Psoas muscle (tissue), 8 donors: ENCODE results near the gene TNFAIP2. TPM values are rescaled to one million over a fixed set of nuclear protein-coding genes. Genes with fewer than 3 reads are reported as not detected.

ENCODE experiments used
- ATAC-seq, 4 donors: fragments of 200-7000 bp; cut with Tn5 transposase; one replicate each; pipeline ENCODE4 v1.9.1; 2020; ENCODE audit warnings: moderate library complexity in 3 of 4, mild to moderate bottlenecking in 2 of 4
- DNase-seq, 2 donors: peaks; one replicate each; pipeline ENCODE4 v3.0.0-alpha.2; 2020
- H3K27ac ChIP-seq: fragments of 200-600 bp; one replicate; pipeline ENCODE4 v1.8.0; 2022
- H3K27me3 ChIP-seq, 3 donors: fragments of 200-600 bp in 1 of 3; one replicate each; pipeline versions ENCODE4 v1.6.1 to v1.8.0; 2013 to 2022; ENCODE audit warnings: low read length in 2 of 3, mild to moderate bottlenecking in 2 of 3, moderate library complexity in 1 of 3; ENCODE audit not compliant: insufficient read depth in 3 of 3
- H3K36me3 ChIP-seq, 2 donors: fragments of 200-600 bp in 1 of 2; one replicate each; pipeline versions ENCODE4 v1.6.1 to v1.8.0; 2013 to 2022; ENCODE audit warnings: low read depth in 1 of 2, mild to moderate bottlenecking in 1 of 2, moderate library complexity in 1 of 2; ENCODE audit not compliant: insufficient read depth in 1 of 2
- H3K4me1 ChIP-seq: fragments of 200-600 bp; one replicate; pipeline ENCODE4 v1.8.0; 2022
- H3K4me3 ChIP-seq: fragments of 200-600 bp; one replicate; pipeline ENCODE4 v1.8.0; 2022; ENCODE audit warnings: mild to moderate bottlenecking
- H3K9me3 ChIP-seq: fragments of 200-600 bp; one replicate; pipeline ENCODE4 v1.8.0; 2022
- CTCF ChIP-seq: fragments of 200-600 bp; IDR thresholded peaks from one replicate; pipeline ENCODE4 v1.8.0; 2022; ENCODE audit warnings: antibody characterized with exemption
- WGBS, 3 donors: extraction: QIAGEN DNeasy Blood & Tissue Kit; methylation state at CpG; one replicate each; pipeline versions ENCODE4 v1.1.6 to v1.1.7; 2013; 5-methylcytosine and 5-hydroxymethylcytosine counted together
- intact Hi-C, 2 donors: fragments of 100-400 bp; cut with DNase I; formaldehyde crosslinking; loops; one replicate each; pipeline versions ENCODE4 v1.11.0 to v1.14.2; 2022
- polyA plus RNA-seq, 3 donors: library from polyadenylated mRNA; stranded (reverse); fragments of 200-250 nt; gene quantifications; one replicate each; pipeline ENCODE4 v1.2.3, GENCODE V29; 2013
- total RNA-seq, 4 donors: library from RNA; stranded (reverse); fragmentation: NEBNext Ultra II Directional in 2 of 4; extraction: Animal tissue kit (Norgen Biotek cat#: 25700) in 2 of 4; gene quantifications; one replicate each; pipeline versions ENCODE4 v1.2.1 to v1.2.4, GENCODE V29; 2021 to 2023
- donor health status: healthy with polysubstance abuse.
- donor health status: DM: no; HTN: no; CAD: no; lungs with moderate emphysema.
- donor health status: Bipolar disorder and iron deficiency.
- donor health status: healthy.
- donor health status: DM: yes; HTN: yes; CAD: no.
- donor health status: DM: no; HTN: no; CAD: no.
- donor health status: DM: no; HTN: no; CAD: no.
- donor health status: DM: yes; HTN: yes; CAD: no.

Gene TNFAIP2
- total and polyA plus RNA-seq, 7 donors: 25.7 to 146 (median 39.9) TPM

DNA sequence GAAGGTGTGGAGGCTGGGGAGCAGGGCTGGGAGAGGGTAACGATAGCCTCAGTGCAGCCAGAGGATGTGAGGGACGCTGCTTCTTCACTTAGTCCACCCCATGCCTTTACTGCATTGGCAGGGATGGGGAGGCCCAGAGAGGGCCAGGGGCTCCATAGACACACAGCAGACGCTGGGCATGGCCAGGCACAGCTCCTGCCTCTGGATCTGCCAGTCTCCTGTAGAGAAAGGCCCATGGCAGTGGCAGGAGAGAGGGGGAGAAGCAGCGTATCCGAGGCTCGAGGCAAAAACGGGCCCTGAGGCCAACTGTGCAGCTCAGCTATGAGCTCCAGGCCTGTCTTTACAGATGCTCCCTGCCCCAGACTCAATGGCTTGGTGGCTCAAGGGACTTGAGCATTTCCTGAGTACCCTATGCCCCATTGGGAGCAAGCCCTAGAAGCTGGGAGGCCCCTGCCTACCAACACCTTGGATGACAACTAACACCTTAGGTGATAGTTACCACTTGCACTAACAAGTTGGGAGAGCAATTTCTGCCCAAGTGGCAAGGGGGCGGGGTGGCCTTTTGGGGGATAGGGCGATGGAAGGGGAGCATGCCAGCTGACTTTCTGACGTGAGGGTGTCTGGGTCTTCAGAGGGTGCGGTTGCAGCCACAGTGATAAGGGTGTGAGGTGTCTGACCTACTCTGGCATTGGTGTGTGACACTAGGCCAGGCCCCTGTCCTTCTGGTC lies 44.2 kb upstream of the TNFAIP2 start:
- H3K9me3 ChIP-seq: no peaks in the 10 kb centered on the region
- ATAC-seq (no peak), DNase-seq (peak in 1 of 2 donors; percentile 47)
- no peak overlapping the region for H3K27ac ChIP-seq
- H3K4me3 ChIP-seq: no peak overlapping the region
- WGBS, 3 donors: 69 to 77% (median 76%) methylated on average over 11 of the region's 11 CpGs
- peaks cover 0 to 34% (median 2%) of the 10 kb centered on the region in 3 donors for H3K27me3 ChIP-seq
- intact Hi-C loops: loop anchor here in 1 of 2 donors (10.0 kb wide), 1 partner anchor 384 kb away; no protein-coding TSS in a partner anchor
- TF ChIP-seq CTCF: no peak
- no peaks in the 10 kb centered on the region for H3K36me3 ChIP-seq
- no peaks in the 10 kb centered on the region for H3K4me1 ChIP-seq

- WGBS, 3 donors: 94 to 98% (median 97%) methylated on average over 2 of the region's 2 CpGs
- intact Hi-C loops: no loop called here
- no peak overlapping the region for H3K27ac ChIP-seq
- TF ChIP-seq CTCF: no peak
- ATAC-seq (no peak), DNase-seq (no peak)
- H3K9me3 ChIP-seq: no peaks in the 10 kb centered on the region
- no peak overlapping the region for H3K4me3 ChIP-seq
- H3K36me3 ChIP-seq: no peaks in the 10 kb centered on the region
- no peaks in the 10 kb centered on the region for H3K4me1 ChIP-seq
- peaks cover 0 to 61% (median 7%) of the 10 kb centered on the region in 3 donors for H3K27me3 ChIP-seq
Measured at GRCh38 chr14:103081951-103082350, 41.3 kb upstream of the TNFAIP2 start.

GRCh38 chr14:103084021-103084919 lies 39.0 kb upstream of the TNFAIP2 start, which contains the start of gene LBHD2:
TSS of gene LBHD2 (plus strand) at chr14:103084210. CDS start at chr14:103086013, 1,803 bp downstream.
- 16 to 19% (median 18%) methylated on average over 42 to 61 of the region's 61 CpGs for WGBS, 3 donors
- H3K36me3 ChIP-seq: no peaks in the 10 kb centered on the region
- no peaks in the 10 kb centered on the region for H3K4me1 ChIP-seq
- TF ChIP-seq CTCF: no peak
- peak in 3 of 4 donors; percentile 36 to 45 (median 43) for ATAC-seq
- peaks cover 0 to 61% (median 7%) of the 10 kb centered on the region in 3 donors for H3K27me3 ChIP-seq
- intact Hi-C loops: no loop called here
- no peaks in the 10 kb centered on the region for H3K9me3 ChIP-seq
- H3K4me3 ChIP-seq: no peak within 1 kb of the TSS
- DNase-seq: peak in 1 of 2 donors; percentile 39
- no peak within 1 kb of the TSS for H3K27ac ChIP-seq

DNA sequence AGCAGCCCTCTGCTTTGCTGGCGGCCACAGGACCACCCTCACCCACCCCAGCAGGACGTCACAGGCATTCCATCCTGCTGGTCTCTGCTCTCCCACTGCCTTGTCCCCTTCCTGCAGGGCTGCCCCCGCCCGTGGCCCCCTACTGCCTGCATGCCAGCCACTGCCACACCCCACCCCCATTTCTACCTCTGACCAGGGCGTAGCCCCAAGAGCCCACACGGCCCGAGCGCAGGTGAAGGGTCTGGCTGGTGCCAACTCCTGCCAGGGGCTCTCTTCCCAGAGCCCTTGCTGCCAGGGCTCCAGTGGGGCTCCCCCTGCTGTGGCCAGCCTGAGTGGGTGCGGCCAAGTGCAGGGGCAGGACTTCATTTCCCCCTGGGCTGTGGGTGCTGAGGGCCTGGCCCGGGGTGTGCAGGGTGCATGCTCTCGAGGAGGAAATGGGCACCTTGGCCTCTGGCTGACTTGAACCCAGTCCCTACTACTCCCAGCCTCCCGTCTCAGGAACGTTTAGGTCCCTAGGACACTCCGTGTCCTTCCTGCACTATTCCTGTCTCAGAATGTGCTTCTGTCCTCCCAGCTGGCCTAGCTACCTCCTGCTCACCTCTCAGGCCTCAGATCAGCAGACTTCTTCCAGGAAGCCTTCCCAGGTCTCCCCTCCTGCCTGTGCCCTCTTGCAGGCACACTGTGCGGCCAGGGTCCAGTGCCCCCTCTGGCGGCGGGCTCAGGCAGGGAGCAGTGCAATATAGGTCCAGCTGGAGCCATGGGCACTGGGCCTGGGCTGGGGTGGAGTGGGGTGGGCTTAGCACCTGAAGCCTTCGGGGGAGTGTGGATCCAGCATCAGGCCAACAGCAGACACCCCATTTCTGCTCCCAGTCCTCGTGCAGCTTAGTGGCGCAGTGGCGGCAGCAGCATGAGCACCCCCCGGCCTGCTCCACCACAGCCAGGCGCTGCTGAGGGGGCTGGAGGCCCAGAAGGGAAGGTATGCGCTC lies 37.9 kb upstream of the TNFAIP2 start:
- H3K4me3 ChIP-seq: no peak overlapping the region
- DNase-seq: peak in 1 of 2 donors; percentile 48
- intact Hi-C loops: no loop called here
- no peaks in the 10 kb centered on the region for H3K9me3 ChIP-seq
- peaks cover 0 to 54% (median 9%) of the 10 kb centered on the region in 3 donors for H3K27me3 ChIP-seq
- H3K27ac ChIP-seq: no peak overlapping the region
- no peak for ATAC-seq
- no peak for TF ChIP-seq CTCF
- 78 to 82% (median 79%) methylated on average over 21 to 24 of the region's 24 CpGs for WGBS, 3 donors
- H3K36me3 ChIP-seq: no peaks in the 10 kb centered on the region
- no peaks in the 10 kb centered on the region for H3K4me1 ChIP-seq
